DOHH2 (cell line): ENCODE measurements around the gene MOSPD2.

ENCODE experiments used
- H3F3A ChIP-seq: fragments of 200-600 bp; sonication (generic), shearing (Covaris generic); 2 replicates; pipeline ENCODE4 v1.6.0; 2016; ENCODE audit warnings: antibody characterized with exemption, mild to moderate bottlenecking; ENCODE audit not compliant: control insufficient read depth, insufficient read depth
- H3K27ac ChIP-seq: fragments of 200-600 bp; sonication (generic); 2 replicates; pipeline ENCODE4 v1.5.1; 2014; ENCODE audit warnings: low read depth, mild to moderate bottlenecking, low read length, moderate library complexity
- H3K27me3 ChIP-seq: fragments of 200-600 bp; sonication (generic); 2 replicates; pipeline ENCODE4 v1.6.1; 2014; ENCODE audit warnings: mild to moderate bottlenecking, low read length, mixed read lengths; ENCODE audit not compliant: control insufficient read depth
- H3K36me3 ChIP-seq: fragments of 200-600 bp; sonication (generic); 2 replicates; pipeline ENCODE4 v1.6.1; 2014; ENCODE audit warnings: mild to moderate bottlenecking, low read length, moderate library complexity, mixed read lengths; ENCODE audit not compliant: control insufficient read depth
- H3K4me1 ChIP-seq: fragments of 200-600 bp; sonication (generic); 2 replicates; pipeline ENCODE4 v1.6.1; 2014; ENCODE audit warnings: mild to moderate bottlenecking, low read length, mixed read lengths; ENCODE audit not compliant: control insufficient read depth
- H3K4me2 ChIP-seq: fragments of 200-600 bp; sonication (generic); 2 replicates; pipeline ENCODE4 v1.6.0; 2014; ENCODE audit warnings: mild to moderate bottlenecking, low read length, moderate library complexity
- H3K4me3 ChIP-seq: fragments of 200-600 bp; sonication (generic); 2 replicates; pipeline ENCODE4 v1.5.1; 2014; ENCODE audit warnings: mild to moderate bottlenecking, low read length, mixed read lengths
- H3K79me2 ChIP-seq: fragments of 200-600 bp; sonication (generic); 2 replicates; pipeline ENCODE4 v1.6.1; 2014; ENCODE audit warnings: mild to moderate bottlenecking, low read length, mixed read lengths; ENCODE audit not compliant: control insufficient read depth
- H3K9me2 ChIP-seq: fragments of 200-600 bp; sonication (generic); replicated peaks from 2 replicates; pipeline ENCODE4 v1.6.1; 2014; ENCODE audit warnings: mild to moderate bottlenecking, low read length, mixed read lengths; ENCODE audit not compliant: control insufficient read depth
- H3K9me3 ChIP-seq: fragments of 200-600 bp; sonication (generic); 2 replicates; pipeline ENCODE4 v1.6.1; 2014; ENCODE audit warnings: antibody characterized with exemption, low read length, mixed read lengths; ENCODE audit not compliant: control insufficient read depth, insufficient read depth
- H4K20me1 ChIP-seq: fragments of 200-600 bp; sonication (generic); 2 replicates; pipeline ENCODE4 v1.6.0; 2014; ENCODE audit warnings: low read depth, mild to moderate bottlenecking, antibody characterized with exemption, low read length, moderate library complexity; ENCODE audit not compliant: control insufficient read depth, insufficient read depth
- EZH2phosphoT487 ChIP-seq: fragments of 200-600 bp; sonication (generic); IDR thresholded peaks from 2 replicates; pipeline ENCODE4 v1.6.1; 2017; ENCODE audit warnings: borderline replicate concordance, mild to moderate bottlenecking, antibody characterized with exemption, low read length, moderate library complexity, mixed read lengths
- TF ChIP-seq, protein P1 (sequence below): fragments of 200-600 bp; sonication (generic); IDR thresholded peaks from one replicate; pipeline ENCODE4 v1.5.1; 2014; ENCODE audit warnings: antibody characterized with exemption, mild to moderate bottlenecking, low read depth, low read length; ENCODE audit not compliant: poor library complexity, severe bottlenecking

The MOSPD2 gene

DNA sequence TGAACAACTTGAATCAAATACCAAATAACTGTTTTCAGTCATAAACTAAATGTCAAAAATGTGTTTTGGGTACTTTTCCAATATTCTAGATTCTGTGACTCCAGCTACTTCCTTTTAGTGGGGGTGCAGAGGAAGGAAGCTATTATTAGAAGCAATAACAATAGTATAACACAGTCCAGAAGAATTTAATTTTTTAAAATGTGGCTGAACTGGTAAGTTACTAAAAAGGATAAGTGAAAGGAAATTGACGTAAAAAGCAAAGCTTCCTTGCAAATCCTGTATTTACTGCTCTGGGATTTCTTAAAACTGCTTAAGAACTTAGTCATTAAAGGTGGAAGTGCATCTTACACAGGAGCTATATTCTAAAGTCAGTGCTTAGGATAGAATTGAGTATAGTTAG is 53.2 kb downstream of the MOSPD2 start:
- Histone ChIP-seq H4K20me1 (no peaks in the 10 kb centered on the region), H3K4me2 (no peak overlapping the region), H3K27ac (no peak overlapping the region), H3K36me3 (no peaks in the 10 kb centered on the region), H3K27me3 (no peaks in the 10 kb centered on the region), H3K4me1 (peaks cover 25% of the 10 kb centered on the region), H3K9me3 (no peaks in the 10 kb centered on the region), H3K79me2 (no peaks in the 10 kb centered on the region), H3K9me2 (no peaks in the 10 kb centered on the region), H3F3A (no peaks in the 10 kb centered on the region), H3K4me3 (no peak overlapping the region)
- no peak for TF ChIP-seq EZH2phosphoT487
- TF ChIP-seq, protein P1, sequence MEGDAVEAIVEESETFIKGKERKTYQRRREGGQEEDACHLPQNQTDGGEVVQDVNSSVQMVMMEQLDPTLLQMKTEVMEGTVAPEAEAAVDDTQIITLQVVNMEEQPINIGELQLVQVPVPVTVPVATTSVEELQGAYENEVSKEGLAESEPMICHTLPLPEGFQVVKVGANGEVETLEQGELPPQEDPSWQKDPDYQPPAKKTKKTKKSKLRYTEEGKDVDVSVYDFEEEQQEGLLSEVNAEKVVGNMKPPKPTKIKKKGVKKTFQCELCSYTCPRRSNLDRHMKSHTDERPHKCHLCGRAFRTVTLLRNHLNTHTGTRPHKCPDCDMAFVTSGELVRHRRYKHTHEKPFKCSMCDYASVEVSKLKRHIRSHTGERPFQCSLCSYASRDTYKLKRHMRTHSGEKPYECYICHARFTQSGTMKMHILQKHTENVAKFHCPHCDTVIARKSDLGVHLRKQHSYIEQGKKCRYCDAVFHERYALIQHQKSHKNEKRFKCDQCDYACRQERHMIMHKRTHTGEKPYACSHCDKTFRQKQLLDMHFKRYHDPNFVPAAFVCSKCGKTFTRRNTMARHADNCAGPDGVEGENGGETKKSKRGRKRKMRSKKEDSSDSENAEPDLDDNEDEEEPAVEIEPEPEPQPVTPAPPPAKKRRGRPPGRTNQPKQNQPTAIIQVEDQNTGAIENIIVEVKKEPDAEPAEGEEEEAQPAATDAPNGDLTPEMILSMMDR, result no peak

DNA sequence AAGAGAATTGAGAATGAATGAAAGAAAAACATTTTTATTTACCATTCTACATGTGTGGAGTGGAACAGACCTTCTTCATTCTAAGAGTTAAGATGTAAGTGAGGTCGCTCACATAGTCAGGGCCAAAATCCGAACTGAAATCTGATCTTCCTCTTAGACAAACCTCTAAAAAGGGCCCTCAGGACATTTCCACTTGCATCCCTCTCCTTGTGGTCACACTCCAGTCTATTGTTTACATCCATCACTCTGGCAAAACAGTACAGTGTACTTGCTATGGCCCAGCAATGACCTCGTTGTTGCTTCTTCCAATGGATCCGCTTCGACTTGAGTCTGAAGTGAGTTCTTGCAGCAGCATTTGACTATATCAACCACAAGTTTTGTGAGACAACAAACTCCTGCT is 54.2 kb downstream of the MOSPD2 start:
- no peaks in the 10 kb centered on the region for H4K20me1 ChIP-seq
- no peak overlapping the region for H3K27ac ChIP-seq
- no peaks in the 10 kb centered on the region for H3K9me2 ChIP-seq
- no peaks in the 10 kb centered on the region for H3K79me2 ChIP-seq
- no peaks in the 10 kb centered on the region for H3K36me3 ChIP-seq
- H3K9me3 ChIP-seq, result no peaks in the 10 kb centered on the region
- H3F3A ChIP-seq, result no peaks in the 10 kb centered on the region
- no peak overlapping the region for H3K4me2 ChIP-seq
- peaks cover 25% of the 10 kb centered on the region for H3K4me1 ChIP-seq
- no peak for TF ChIP-seq EZH2phosphoT487
- TF ChIP-seq, protein P1, result no peak
- H3K4me3 ChIP-seq, result no peak overlapping the region
- no peaks in the 10 kb centered on the region for H3K27me3 ChIP-seq

DNA sequence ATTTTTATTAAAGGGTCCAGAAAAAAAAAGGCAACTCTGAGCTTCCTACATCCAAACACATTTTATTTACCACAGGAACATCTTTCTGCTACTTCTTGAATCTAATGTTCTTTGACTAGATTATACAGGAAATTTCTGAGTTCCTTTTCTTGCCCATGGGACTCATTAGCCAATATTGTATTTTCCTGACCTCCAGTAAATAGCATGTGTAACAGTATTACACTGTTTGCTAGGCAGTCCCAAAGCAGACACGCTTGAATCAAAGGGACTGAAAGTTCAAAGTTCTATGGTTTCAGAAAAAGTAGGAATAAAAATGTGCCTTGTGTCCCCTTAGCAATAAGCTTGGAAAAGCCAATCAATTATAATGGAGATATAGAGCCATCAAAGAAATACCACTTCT is 57.4 kb downstream of the MOSPD2 start:
- Histone ChIP-seq H3K27ac (no peak overlapping the region), H3K79me2 (no peaks in the 10 kb centered on the region), H3K36me3 (no peaks in the 10 kb centered on the region), H3K4me2 (no peak overlapping the region), H4K20me1 (no peaks in the 10 kb centered on the region), H3K27me3 (no peaks in the 10 kb centered on the region), H3K9me3 (no peaks in the 10 kb centered on the region), H3K9me2 (no peaks in the 10 kb centered on the region), H3K4me3 (no peak overlapping the region), H3F3A (no peaks in the 10 kb centered on the region), H3K4me1 (peaks cover 11% of the 10 kb centered on the region)
- TF ChIP-seq, protein P1, result no peak
- TF ChIP-seq EZH2phosphoT487, result no peak

DNA sequence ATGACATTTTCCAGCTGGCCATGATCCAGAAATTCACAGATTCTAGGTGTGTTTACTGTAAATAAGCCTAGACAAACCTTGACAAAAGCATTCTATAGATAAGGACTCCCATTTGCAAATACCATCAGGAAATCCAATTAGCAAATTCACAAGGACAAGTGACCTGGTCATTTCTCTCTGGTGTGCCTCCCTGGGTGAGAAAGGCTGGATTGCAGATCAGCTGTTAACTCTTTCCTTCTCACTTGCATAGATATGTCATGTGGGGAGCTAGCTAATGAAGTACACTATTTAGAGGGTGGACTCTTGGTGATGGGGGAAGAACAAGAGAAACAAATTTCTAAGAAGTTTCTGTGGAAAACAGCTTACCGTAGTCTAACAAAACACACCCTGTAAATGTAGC is 58.9 kb downstream of the MOSPD2 start:
- Histone ChIP-seq H3F3A (no peaks in the 10 kb centered on the region), H3K27me3 (no peaks in the 10 kb centered on the region), H3K4me3 (no peak overlapping the region), H3K9me3 (no peaks in the 10 kb centered on the region), H3K4me1 (no peaks in the 10 kb centered on the region), H3K4me2 (no peak overlapping the region), H3K9me2 (no peaks in the 10 kb centered on the region), H3K36me3 (no peaks in the 10 kb centered on the region), H3K27ac (no peak overlapping the region), H3K79me2 (no peaks in the 10 kb centered on the region), H4K20me1 (no peaks in the 10 kb centered on the region)
- no peak for TF ChIP-seq EZH2phosphoT487
- TF ChIP-seq, protein P1, result no peak
